HPDE6-E6E7 (cell line): ENCODE measurements around the gene EIF3M.
"Not testable (repeated sequence)": the region's sequence is repeated elsewhere in the genome, so short reads cannot be mapped to it uniquely, and the experiment has no call there.

Experiments
- DNase-seq: peaks from one replicate; pipeline ENCODE4 v3.0.0; 2011; ENCODE audit warnings: missing footprints; ENCODE audit errors: extremely low spot score

EIF3M gene

DNA sequence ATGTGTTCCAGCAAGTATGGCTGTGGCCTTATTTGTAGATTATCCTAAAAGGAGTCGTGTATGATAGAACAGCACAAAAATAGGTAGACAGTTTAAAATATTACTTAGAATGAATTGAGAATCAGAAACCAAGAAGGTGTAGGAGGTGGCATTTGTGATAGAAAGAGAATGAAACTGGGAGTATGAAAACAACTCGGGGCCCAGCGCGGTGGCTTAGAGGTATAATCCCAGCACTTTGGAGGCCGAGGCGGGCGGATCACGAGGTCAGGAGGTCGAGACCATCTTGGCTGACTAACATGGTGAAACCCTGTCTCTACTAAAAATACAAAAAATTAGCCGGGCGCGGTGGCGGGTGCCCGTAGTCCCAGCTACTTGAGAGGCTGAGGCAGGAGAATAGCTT is 12.5 kb downstream of the EIF3M start:
- not testable (repeated sequence) for DNase-seq

- no peak for DNase-seq
Observed at GRCh38 chr11:32597921-32598320, 14.3 kb downstream of the EIF3M start.

GRCh38 chr11:32602657-32603415 is 19.2 kb downstream of the EIF3M start:
- DNase-seq, result no peak

GRCh38 chr11:32606220-32606619 is 22.6 kb downstream of the EIF3M start:
- no peak for DNase-seq

DNA sequence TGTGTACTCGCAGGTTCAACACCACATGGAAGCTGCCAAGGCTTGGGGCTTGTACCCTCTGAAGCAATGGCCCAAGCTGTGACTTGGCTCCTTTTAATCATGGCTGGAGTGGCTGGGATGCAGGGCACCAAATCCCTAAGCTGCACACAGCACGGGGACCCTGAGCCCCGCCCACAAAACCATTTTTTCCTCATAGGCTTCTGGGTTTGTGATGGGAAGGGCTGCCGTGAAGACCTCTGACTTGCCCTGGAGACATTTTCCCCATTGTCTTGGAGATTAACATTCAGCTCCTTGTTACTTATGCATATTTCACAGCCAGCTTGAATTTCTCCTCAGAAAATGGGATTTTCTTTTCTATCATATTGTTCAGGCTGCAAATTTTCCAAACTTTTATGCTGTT is 25.2 kb downstream of the EIF3M start:
- DNase-seq, result not testable (repeated sequence)

DNA sequence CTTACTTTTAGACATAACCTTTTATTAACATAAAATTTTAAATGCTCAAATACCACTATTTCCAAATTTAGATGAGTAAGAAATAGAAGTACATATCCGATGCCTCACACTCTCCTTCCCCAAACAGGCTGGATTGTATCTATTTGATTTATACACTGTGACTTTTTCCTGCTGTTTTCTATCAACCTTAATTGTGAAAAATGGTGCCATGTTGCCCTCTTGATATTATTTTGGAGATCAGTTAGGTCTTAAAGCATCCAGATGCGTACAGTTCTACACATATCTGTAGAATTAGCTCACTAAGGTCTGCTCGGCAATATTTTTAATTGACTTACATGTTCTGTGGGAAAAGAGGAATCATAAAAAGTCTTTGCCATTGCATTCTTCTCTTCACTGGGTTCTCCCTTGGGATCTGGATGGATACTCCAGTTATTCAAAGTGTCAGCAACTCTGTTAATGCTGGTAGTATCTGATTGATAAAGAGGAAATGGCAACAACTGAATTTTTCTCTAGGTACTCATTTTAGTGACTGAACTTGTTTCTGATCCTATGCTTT is 27.2 kb downstream of the EIF3M start:
- no peak for DNase-seq

DNA sequence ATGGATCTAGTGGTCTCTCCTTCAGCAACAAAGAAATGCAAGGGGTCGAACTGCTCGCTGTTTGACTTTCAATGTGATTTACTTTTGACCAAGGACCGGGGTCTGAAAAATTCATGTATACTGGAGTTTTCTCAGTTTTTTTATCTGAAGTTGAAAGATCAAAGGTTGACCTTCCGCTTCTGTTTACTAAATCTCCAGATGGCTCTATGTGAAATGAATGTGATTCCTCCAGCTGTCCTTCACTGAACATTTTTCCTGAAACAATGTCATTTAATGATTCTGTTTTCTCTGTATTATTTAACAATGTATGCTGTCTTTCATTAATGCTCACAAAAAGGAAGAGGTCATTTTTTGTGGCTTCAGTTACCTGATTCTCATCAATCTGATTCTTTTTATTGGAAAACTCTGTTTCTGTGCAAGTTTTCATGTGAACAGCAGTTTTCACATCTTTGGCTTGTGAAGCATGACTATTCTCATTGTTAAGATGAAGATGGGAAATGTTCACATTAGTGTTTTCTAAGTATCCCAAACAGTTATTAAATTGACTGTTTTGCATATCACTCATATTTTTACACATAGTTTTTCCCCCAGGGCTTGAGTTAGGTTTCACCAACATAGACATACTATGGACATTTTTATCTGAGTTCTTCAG is 30.0 kb downstream of the EIF3M start:
- no peak for DNase-seq

DNA sequence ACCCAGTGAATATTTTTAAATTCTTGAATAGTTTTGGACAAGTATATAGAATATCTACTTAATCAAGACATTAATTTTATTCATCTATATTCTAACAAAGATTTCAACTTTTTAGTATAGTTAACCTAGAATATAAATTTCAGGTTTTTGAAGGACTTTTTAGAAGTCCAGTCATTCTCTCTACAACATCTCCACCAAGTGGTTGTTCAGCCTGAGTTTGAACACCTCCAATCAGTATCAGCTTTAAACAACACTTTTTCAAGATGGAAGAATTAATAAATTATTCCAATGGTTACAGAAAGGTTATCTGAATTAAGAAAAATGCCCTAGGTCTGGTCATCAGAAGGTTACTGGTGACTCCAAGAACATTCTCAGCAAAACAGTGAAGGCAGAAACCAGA is 31.8 kb downstream of the EIF3M start:
- DNase-seq, result no peak

- DNase-seq, result no peak
Observed at GRCh38 chr11:32616903-32617302, 33.3 kb downstream of the EIF3M start.

- no peak for DNase-seq
Observed at GRCh38 chr11:32630844-32631243, 47.2 kb downstream of the EIF3M start.

- no peak for DNase-seq
Observed at GRCh38 chr11:32635819-32636218, 52.2 kb downstream of the EIF3M start.

DNA sequence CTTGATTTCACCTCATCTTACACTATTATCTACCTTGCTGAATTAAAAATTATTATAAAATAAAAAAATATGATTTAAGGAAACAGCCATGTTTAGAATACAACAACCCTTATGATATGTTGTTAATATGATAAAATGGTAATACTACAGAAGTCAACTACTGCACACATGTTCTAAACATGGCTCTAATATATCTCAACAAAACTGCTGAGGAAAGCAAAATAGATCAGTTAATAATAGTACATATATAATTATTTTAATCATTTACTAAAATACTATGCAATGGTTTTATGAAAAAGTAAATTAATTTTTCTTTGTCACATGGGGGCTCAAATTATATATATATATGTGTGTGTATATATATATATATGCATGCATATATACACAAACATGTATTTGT is 57.7 kb downstream of the EIF3M start:
- no peak for DNase-seq

GRCh38 chr11:32643526-32643925 is 59.9 kb downstream of the EIF3M start:
- DNase-seq, result peak; percentile 17
